NCI-H510A treated with DMSO at 0.1 percent for 48 hours (cell line): Measurements from ENCODE around the gene OR2H2.

Experiments
- DNase-seq: peaks from one replicate; lab custom pipeline; 2025; lab: John Stamatoyannopoulos, UW

Gene OR2H2

DNA sequence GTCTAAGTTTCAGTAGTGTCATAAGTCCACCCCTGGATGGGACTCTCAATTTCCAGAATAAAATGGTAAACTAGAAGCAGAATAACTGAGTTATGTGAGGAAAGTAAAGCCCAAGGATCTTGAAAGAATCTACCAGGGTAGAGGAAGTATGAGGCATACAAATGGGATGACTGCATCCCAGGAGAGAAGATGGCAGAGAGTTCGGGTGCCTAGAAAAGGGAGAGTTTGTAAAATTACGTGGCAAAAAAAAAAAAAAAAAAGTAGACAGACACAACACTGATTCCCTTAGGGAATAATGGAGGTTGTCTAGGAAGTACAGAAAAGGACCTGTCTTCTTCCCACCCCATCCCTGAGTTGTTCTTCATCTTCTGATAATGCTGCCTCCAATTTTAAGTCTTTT, 44.6 kb downstream of the OR2H2 start:
- no peak for DNase-seq

DNA sequence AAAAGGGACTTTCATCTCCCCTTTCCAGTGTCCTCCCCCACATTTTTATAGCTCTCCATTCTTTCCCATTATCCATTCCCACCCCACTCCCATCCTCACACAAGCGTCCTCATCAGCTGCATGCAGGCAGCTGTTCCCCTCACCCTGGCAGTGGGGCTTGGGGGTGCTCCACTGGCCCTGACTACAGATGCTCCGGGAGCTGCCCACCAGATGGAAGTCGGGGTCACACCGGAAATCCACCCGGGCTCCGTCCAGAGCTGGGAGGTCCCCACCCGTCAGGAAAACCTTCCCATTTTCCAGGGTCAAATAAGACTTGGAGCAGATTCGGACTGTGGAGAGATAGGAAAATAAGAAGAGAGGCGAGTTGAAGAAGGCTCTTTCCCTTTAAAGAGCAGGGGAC, 45.4 kb downstream of the OR2H2 start:
- DNase-seq = no peak

DNA sequence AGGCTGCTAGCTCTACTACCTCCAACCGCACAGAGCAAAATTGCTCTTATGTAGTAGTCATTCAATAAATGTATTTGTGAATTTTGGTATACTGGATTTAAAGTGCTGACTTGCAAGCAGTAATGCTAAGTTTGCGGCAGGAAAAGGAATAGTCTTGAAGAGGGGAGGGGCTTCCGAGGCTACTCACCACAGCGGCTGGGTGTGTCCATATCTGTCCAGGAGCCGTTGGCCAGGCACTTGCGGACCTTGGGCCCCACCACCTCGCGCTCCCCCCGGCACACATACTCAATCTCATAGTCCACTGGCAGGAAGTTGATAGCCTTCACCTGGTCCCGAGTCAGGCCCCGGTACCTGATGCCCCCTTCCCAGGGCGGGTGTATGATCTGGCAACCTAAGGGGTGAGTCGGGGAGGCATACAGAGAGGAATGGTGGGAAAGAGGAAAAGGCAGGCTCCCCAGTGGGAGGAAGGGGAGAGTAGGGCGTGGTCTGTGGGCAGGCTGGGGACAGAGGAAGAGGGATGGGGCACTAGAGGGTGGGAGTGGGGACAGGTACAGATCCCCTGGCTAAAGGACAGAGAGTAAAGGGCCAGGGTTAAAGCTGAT, 46.4 kb downstream of the OR2H2 start:
- DNase-seq = no peak

DNA sequence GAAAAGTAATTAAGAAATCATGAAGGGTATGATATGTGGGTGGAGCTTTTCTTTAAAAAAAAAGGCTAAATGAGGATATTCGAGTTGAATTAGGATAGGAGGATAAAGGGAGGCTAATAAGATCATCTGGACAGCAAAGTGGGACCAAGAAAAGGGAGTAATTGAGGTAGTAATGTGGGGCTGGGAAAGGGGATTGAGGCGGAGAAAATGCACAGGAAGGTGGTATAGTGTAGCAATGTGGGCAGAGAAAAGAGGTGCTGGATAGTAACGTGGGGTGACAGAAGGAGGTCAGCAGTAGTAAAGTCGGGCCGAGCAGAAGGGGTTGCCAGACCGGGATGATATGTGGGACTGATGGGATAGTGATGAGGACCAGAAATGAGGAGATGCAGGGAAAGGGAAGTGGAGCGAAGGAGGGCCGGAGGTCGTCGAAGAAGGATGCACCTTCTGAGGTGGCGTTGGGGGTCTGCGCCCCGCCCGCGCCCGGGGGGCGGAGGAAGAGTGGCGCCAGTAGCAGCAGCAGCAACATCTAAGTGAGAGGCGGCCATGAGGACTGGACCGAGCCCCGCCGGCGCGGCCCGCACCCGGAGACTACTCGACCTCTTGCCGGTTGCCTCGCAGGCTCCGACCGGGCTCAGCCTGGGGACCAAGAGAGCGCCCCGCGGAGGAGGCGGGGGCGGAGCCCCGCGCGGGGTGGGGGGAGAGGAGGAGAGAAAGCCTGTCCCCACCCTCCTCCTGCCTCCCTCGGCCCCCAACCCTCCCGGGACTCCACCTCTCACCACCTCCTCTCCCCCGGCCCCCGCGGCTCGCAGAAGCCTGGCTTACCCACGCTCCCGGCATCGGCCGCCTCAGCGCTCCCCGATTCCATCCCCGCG, 47.2 kb downstream of the OR2H2 start:
- peak; percentile 58 for DNase-seq

DNA sequence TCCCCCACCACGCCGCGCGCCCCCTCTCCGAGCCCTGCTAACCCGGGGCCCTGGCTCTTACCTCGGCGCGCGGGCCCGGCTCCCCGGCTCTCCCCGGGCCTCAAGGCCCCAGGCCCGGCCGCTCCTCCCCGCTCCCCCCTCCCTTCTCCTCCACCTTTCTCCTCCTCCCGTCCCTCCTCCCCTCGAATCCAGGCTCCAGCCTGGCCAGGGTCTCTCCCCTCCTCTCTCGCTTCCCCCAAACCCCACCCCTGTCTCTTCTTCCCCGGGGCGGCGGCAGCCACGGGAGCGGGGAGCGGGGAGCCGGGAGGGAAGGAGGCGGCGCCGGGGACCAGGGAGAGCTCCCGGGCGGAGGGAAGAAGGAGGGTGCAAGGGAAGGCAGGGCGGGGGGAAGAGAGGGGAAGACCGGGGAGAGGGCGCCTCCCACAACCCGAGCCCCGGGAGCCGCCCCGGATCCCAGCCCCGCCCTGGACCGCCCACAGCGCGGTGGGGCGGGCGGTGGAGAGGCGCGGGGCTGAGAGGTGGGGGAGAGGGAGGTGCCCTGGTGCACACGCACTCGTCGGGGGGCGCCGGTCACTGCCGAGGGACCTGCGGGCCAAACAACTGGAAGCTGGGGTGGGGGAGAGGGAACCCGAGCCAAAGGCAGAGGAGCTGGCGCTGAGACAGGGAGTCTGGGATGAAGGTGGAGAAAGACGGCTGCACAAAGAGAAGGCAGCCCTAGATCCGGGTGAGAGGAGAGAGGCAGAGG, 48.0 kb downstream of the OR2H2 start, which contains the start of gene GABBR1:
TSS of gene GABBR1 (minus strand) at position 395 of the 745 bp plus-strand sequence. CDS start 798 bp downstream, outside the sequence.
- DNase-seq = peak; percentile 86

DNA sequence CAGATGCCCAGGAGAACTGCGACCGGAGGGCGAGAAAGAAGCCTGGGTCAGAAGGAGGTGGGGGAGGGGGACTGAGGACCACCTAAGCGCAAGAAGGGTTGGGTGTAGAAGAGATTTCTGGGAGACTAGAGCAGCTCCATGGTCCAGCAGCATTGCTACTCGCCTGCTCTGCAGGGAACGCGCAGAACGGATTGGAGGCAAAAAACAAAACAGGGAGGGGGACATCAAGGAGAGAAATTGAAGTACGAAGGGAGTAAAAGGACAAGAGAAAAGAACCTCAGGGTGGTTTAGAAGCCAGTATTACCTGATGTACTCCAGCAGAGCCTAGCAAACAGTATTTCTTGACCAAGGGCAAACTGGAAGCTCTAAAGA, 48.6 kb downstream of the OR2H2 start:
- DNase-seq = peak; percentile 45

DNA sequence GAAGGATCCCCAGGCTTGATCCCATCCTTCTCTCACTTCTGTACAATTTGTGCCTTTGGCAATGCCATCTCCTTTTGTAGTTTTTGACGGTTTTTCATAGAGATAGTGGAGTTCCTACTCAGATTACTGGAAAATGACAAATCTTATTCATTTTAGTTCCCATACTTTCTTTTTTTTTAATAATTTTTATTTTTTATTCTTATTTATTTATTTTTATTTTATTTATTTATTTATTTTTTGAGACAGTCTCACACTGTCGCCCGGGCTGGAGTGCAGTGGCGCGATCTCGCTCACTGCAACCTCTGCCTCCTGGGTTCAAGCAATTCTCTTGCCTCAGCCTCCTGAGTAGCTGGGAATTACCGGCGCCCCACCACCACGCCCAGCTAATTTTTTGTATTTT, 52.3 kb downstream of the OR2H2 start:
- no peak for DNase-seq
